Keratinocyte (primary cell): Measurements from ENCODE around the gene NRG3.

ENCODE experiments used
- EZH2 ChIP-seq: IDR thresholded peaks from one replicate; pipeline ENCODE4 v1.6.1; 2012; ENCODE audit warnings: inconsistent platforms, mild to moderate bottlenecking, low read length, moderate library complexity
- TF ChIP-seq, protein P1 (sequence below), 3 experiments: IDR thresholded peaks in 1 of 3; conservative IDR thresholded peaks in 1 of 3; optimal IDR thresholded peaks in 1 of 3; 2 replicates in 2 of 3; 3 replicates in 1 of 3; pipeline versions ENCODE3 to v1.5.1; 2011; ENCODE audit warnings: low read length in 3 of 3, mild to moderate bottlenecking in 3 of 3, moderate library complexity in 2 of 3, control low read depth in 1 of 3, inconsistent platforms in 1 of 3; ENCODE audit not compliant: insufficient read depth in 2 of 3; ENCODE audit errors: extremely low read depth in 1 of 3

GRCh38 chr10:82538272-82538671 is 663.3 kb downstream of the NRG3 start:
- TF ChIP-seq, protein P1, sequence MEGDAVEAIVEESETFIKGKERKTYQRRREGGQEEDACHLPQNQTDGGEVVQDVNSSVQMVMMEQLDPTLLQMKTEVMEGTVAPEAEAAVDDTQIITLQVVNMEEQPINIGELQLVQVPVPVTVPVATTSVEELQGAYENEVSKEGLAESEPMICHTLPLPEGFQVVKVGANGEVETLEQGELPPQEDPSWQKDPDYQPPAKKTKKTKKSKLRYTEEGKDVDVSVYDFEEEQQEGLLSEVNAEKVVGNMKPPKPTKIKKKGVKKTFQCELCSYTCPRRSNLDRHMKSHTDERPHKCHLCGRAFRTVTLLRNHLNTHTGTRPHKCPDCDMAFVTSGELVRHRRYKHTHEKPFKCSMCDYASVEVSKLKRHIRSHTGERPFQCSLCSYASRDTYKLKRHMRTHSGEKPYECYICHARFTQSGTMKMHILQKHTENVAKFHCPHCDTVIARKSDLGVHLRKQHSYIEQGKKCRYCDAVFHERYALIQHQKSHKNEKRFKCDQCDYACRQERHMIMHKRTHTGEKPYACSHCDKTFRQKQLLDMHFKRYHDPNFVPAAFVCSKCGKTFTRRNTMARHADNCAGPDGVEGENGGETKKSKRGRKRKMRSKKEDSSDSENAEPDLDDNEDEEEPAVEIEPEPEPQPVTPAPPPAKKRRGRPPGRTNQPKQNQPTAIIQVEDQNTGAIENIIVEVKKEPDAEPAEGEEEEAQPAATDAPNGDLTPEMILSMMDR (optimal IDR thresholded peaks at IDR 0.05 in 1 of 3, IDR thresholded peaks at IDR 0.05 in 1 of 3, conservative IDR thresholded peaks at IDR 0.05 in 1 of 3; ENCODE audit: extremely low read depth in 1 of 3, insufficient read depth in 2 of 3, low read length in 3 of 3) = no peak
- no peak for TF ChIP-seq EZH2
